Endometrial microvascular endothelial cells (primary cell): Measurements from ENCODE around the gene ARHGEF17. TPM values are rescaled to one million over a fixed set of nuclear protein-coding genes. Genes with fewer than 3 reads are reported as not detected.
"Not testable (repeated sequence)": the region's sequence is repeated elsewhere in the genome, so short reads cannot be mapped to it uniquely, and the experiment has no call there.

ENCODE experiments used
- in situ Hi-C: cut with HindIII; loops from 2 replicates; pipeline ENCODE4 v1.10.0; 2017; ENCODE audit warnings: low sequenced_read_pairs, low pct_unique_long_range_greater_than_20kb; ENCODE audit errors: inconsistent ontology term
- total RNA-seq: library from RNA; depleted of rRNA; stranded (reverse); fragments of >200 nt; gene quantifications from one replicate; pipeline ENCODE4 v1.2.3, GENCODE V29; 2015; ENCODE audit errors: inconsistent ontology term

ARHGEF17 gene
- total RNA-seq, 1 donor from 2014 or later, result 11.3 TPM

DNA sequence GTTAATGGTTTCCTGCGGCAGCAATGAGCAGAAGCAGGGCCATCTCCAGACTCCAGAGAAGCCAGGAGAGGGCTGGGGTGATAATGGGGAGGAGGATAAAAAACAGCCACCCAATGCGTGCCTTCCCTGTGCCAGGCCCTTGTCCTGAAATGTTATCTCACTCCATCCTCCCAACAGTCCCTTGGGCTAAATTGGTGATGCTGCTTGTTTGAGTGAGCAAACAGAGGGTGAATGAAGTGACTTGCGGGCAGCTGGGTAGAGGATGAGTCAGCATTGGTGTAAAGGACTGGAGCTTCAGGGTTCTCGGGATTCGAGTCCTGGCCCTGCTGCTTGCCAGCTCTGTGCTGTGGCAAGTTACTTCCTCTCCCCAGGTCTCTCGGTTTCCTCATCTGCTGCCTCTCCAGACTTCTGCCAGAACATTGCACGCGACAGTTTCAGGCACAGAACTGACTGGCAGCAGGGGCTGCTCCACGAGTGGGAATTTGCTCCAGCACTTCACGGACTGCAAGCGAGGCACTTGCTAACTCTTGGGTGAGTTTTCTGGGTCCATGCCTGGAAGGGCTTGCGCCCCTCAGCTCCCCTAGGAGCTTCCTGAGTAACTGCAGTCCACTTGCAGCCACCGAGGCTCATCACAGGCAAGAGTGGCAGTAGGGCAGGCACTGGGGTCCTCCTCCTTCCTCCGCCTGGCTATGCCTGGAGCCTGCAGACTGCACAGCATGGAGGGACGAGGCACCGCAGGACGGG, 36.0 kb upstream of the ARHGEF17 start, which contains the start of gene P2RY6:
Gene P2RY6, plus strand, starts transcription at position 403 of the 744 bp plus-strand sequence. CDS start 24,181 bp downstream, outside the sequence.
- in situ Hi-C loops, result no loop called here

DNA sequence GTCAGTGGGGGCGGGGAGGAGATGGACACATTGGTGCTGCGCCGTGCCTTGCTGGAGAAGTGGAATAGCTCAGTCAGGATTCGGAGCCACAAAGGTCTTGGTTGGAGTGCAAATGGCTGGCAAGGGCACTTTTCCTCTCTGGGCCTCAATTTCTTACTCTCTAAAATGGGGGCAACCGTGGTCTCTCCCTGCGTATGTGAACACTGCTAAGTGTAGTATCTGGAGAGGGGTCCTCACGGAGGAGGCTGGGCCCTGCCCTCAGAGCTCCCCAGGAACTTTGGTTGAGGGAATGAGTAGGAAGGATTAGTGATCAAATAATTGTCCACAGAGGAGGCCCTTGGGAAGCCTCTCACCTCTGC, 35.4 kb upstream of the ARHGEF17 start:
- in situ Hi-C loops, result no loop called here

DNA sequence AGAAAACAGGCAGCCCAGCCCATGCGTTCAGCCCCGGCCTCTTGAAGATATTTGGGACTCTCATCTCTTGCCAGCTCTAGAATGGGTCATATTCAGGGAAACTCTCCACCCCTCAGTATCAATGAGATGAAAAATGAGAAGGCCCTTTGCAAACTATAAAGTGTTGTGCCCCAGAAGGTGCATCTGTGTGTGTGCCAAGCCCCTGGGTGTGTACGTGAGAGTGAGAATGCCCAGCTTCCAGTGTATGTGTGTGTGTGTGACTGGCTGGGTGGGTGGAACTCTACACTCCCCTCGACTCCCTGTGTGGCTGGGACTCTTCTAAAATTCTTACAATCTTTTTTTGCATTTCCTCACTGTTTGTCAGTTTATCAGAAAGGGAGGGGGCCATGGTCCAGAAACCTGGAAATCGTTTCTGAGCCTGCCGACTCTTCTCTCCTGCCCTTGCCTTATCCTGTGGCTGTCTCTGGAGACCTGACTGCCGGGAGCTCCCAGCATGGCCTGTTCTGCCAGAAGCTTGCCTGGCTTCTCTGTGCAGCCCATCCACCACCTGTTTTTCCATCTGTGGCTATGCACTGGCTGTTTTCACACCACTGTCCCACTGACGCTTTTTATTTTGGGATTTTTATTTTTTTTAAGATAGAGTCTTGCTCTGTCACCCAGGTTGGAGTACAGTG, 34.7 kb upstream of the ARHGEF17 start:
- in situ Hi-C loops, result no loop called here

DNA sequence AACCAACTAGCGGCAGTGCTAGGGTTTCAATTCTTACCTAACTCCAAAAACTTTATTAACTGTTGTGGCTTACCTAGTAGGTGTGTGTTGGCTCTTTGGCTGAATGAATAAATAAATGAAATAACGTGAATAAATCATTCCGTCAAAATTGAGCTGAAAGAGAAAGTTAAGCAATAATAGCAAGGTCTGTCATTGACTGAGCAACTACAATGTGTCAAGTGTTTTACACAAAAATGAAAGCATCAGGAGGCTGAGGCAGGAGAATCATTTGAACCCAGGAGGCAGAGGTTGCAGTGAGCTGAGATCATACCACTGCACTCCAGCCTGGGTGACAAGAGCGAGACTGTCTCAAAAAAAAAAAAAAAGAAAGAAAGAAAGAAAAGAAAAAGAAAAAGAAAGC, 33.9 kb upstream of the ARHGEF17 start:
- in situ Hi-C loops, result not testable (repeated sequence)

DNA sequence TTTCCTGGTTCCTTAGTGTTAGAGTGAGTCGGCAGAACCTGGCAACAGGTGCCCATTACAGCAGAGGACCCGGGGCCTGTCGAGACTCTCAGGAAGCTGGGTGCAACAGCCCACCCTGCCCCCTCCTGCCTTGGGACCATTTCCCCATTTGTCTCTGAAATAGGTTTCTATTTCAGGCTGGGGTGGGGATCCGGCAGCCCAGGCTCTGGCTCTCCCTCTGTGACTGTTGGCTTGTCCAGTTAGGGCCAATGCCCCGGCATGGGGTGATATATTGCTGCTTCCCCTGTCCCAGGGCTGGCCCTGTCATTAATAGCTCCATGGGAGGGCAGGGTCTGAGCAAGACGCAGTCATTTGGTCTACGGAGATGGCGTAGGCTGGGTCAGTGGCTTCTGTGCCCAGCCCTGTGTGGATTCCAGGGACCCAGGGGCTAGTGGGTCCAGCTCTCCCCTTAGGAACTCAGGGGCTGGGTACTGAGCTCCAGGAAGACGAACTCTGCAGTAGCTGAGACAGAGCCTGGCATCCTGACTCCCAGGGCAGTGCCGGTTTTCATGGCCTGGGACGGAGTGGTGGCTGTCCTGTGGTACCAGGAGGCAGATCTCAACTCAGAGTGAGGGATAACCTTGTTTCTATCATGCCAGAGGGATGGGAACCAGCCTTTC, 33.2 kb upstream of the ARHGEF17 start:
- in situ Hi-C loops, result no loop called here

DNA sequence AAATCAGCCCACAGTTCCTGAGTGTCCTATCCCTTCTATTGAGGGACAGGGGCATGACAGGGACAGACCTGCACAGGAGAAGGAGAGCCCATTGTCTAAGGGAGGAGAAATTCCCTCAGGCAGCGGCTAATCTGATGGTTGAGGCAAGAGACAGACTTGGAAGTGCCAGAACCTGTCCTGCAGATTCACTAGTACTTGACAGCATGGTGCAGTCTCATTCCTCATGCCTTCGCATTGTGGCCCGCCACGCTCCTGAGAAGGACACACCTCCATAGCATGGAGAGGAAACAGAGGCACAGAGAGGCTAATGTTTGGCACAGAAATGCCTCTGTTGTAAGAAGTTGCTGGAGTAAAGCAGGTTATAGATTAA, 32.7 kb upstream of the ARHGEF17 start:
- in situ Hi-C loops, result no loop called here

DNA sequence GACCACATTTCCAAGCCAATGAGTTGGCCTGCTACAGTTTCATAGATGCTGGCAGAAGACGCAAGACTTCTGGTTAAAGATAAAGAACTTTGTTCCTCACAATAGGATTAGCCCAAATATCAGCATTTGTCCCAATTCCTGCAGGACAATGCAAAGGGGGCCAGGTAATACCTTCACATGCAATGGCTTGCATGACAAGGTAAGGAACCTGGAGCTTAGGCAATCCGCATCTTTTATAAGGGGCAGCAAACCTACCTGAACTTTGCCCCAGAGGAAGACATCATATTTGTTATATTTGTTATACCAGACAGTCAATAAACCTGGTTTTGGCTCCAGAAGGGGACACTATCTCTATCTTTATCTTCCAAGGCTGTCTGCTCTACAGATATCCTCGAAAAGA, 30.6 kb upstream of the ARHGEF17 start:
- in situ Hi-C loops, result no loop called here

DNA sequence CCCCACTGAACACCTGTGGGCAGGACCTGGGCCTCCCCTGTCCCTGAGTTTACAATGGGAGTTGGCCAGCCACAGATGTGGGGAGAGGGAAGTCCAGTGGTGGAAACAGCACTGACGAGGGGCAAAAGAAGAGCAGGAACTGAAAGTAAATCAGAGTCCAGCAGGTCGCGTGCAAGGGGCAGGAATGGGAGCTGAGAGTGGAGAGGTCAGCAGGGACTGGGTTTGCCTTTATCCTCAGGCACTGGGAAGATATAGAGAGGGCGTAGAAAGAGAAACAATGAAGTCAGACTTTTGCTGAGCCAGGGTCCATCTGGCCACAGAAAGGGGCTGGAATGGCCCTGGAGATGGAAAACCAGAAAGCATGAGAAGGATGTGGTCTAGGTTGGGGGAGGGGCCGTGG, 27.4 kb upstream of the ARHGEF17 start:
- in situ Hi-C loops, result no loop called here

DNA sequence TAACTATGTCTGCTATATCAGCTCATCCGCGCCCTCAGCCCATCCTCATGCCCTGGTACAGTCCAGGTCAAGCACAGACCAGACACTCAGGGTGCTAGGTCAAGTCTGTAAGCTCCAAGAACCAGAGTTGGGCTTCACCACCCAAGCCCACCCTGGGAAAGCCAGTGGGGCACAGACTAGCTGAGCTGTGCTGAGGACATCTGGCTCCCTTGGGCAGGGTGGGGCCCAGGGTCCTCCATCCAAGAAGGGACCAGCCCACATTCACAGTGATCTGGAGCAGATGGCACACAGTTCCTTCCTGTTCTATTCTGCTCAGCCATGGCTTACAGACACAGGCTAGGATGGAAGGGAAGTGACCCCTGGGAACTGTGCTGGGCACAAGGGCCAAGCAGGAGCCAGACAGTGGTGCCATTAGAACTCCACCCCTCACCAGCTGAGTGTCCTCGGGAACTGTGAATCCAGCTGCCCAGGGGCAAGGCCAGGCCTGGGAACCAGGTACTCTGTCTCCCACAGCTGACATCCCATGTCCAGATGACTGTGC, 26.8 kb upstream of the ARHGEF17 start:
- in situ Hi-C loops, result no loop called here

DNA sequence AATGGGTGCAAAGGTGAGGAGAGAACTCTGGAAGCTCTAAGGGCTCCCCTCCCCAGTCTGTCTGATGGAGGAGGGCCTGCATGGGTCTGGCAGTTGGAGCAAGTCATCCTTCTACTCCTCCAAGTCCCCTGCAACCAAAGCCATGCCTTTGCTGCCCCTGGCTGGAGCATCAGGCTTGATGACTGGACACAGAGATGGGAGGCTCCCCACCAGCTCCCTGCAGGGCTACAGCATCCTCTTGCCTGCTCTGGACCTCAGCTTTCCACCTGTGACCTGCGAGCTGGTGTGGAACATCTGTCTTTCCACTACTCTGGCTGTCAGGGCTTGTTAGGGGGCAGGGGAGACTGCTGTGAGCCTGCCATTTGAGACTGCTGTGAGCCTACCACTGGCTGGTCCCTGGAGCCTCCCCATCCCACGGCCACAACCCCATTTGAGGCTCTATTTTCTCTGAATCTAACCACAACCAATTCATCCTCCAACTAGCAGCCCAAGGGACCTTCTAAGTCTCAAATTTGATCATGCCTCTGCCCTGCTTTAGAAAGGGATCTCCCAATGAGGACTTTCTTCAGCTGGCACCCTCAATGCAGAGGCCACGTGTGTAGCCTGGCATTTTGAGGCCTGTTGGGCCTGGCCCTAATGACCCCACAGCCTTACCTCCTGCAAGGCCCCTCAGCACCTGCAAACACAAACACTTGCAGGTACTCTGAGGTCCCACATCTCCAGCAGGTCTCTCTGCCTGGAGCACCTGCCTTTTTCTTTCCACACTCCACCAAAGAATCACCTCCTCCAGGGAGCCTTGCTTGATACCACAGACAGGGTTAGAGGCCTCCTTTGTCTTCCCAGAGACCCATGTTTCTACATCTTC, 26.0 kb upstream of the ARHGEF17 start:
- in situ Hi-C loops, result no loop called here

DNA sequence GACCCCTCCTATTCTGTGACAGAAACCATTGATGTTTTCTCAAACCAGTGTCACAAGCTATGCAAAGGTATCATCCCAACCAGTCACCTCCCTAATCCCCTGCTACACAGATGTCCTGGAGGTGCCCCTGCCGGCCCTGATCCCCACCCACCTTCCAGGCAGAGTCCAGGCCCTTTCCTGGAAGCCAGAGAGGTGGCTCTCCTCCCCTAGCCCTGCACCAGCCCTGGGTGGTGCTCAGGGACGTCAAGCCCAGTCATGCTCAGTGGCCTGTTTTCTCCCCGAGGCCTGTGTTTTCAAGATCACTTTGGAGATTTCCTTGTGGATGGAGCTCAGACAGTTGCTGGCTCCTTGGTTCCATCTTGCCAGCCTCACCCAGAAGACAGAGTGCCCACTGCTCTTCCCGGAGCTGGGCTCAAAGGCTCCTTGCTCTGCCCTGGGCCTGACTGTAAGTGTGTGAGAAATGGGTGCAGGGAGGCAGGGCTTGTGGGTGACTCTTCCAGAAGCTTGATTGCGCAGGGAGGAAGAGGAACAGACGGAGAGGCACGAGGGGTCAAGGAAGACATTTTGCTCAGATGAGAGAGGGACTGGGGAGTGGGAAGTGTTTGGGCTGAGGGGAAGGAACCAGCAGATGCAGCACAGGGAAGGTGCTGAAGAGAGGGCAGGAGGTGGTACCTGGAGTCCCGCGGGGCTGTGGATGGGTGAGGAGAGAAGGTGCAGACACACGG, 24.6 kb upstream of the ARHGEF17 start:
- in situ Hi-C loops, result no loop called here

DNA sequence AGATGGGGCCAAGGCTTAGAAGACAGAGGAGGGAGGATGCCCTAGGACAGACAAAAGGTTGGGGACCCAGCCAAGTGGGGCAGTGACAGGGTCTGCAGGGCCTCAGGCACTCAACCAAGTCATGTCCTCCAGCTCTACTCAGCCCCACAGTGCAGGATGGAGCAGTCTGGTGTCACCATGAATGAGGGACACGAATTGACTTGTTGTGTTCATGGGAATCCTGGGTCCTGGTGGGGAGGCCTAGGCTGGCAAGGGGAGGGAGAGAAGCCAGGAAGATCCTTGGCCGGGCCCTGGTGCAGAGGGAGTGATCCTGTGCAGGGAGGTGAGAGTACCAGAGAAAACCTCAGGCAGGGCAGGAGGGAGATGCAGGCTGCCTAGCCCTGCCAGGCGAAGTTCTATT, 24.0 kb upstream of the ARHGEF17 start:
- in situ Hi-C loops, result no loop called here

DNA sequence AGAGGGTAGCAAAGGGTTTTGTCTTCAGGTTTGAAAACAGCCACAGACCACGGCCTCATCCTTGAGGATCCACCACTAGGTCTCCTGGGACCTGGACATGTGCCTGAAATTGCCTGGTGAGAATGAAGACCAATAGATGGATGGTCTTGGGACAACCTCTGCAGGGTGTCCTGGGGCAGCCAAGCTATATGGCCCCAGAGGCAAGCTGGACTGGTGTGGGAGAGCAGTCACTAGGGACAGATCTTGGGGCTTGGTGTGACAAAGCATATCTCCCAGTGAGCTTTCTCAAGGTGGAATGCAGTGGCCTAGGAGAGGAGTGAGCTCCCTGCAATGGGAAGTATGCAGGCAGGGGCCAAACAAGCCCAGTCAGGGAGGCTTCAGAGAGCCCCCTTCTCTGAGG, 22.4 kb upstream of the ARHGEF17 start:
- in situ Hi-C loops, result no loop called here

DNA sequence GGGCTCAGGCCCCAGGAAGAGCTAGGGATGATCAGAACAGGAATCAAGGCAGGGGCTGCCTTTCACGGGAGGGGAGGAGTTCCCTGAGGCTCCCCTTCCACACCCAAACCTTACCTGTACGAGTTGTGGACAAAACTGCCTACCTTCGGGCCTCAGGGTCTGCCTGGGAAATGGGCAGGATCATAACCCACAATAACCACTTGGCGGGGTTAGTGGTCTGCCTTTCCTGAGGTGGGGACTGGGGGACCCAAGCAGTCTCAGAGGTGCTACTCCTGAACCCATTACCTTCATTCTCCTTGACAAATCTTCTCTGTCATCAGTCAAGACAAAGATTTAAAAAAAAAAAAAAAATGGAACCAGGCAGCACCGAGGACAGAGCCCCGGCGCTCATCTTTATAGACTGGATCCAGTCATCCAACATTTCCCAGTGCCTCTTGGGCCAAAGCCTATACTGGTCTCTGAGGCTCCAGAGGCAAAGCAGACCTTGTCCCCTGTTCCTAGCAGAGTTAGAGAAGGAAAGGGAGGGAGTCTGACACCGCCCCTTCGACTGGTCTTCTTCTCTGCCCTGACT, 21.8 kb upstream of the ARHGEF17 start:
- in situ Hi-C loops, result no loop called here

DNA sequence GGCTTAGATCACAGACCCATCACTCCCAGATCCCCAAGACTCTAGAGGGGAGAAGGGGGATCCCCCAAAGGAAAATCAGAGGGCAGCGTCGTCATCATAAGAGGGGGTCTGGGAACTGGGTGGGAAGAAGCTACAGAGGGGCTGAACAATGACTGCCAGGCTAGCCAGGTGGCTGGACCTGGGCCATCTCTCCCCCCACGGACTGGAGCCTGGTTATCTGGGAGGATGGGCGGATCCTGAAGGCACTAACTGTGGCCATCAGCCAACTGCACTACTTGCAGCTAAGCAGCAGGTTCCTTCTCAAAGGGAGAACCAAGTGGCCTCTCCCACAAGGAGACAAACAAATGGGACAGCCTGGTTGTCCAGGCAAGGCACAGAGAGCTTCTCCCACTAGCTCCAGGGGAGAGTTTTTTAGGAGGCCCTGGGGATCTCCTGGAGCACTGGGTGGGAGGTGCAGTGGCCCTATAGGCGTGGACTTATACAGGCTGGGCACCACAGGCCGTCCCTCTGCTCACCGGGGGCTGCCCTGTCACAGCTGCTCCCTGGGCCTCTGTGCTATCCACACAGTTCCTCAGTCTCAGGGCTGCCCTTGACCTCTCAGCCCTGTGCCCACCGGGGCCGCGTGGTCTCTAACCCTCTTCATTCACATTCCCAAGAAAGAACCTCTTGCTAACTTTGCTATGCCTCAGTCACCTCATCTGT, 20.5 kb upstream of the ARHGEF17 start:
- in situ Hi-C loops, result no loop called here

DNA sequence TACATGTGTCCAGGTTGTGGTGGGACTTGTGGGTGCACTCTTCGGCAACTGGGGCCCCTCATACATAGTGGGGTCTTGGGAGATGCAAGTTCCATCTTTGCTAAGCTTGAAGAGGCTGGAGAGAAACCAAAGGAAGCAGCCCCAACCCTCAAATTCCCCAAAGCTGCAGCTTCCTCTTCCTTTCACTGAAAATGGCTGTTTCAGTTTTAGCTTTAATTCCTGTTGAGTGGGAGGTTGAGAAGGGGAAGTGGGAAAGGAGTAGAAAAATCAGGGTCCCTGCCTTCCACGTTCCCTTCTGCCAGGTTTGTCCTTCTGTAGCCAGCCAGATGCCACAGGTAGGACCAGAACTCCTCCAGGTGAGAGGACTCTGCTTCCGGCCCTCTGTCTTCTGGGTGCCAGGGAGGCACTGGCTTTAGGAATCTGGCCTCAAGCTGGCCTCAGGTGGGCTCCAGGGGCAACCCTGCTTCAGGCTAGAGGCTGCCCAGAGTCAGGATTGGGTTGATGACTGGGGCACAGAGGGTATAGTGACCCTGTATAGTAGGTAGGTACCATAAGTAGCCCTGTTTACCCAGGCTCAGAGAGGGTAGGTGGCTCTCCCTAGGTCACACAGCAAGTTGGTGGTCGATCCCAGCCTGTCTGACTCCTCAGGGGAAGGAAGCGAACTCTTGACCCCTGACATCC, 19.7 kb upstream of the ARHGEF17 start:
- in situ Hi-C loops, result no loop called here
